ENCODE measurements around the gene PACRG. TPM values are rescaled to one million over a fixed set of nuclear protein-coding genes. Genes with fewer than 3 reads are reported as not detected.
A peak's percentile ranks its signal among the peaks of the same experiment; 100 is the strongest.

PACRG gene
- total RNA-seq, 6 donors from 2014 or later, result 0.52 to 15.3 (median 3.1) TPM

DNA sequence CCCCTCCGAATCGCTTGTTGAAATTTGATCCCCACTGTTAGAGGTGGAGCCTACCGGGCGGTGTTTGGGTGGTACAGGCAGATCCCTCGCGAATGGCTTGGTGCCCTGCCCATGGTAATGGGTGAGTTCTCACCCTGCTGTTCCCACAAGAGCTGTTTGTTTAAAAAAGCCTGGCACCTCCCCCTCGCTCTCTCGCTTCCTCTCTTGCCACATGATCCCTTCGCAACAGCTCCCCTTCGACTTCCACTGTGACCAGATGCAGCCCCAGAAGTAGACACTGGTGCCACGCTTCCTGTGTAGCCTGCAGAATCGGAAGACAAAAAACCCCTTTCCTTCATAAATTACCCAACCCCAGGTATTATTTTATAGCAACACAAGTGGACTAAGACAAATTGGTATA is 394.6 kb downstream of the PACRG start:
- WGBS, 2 donors, result 85 to 94% methylated on average over 12 of the region's 12 CpGs
- no peak for DNase-seq
- ATAC-seq (ENCODE audit: low FRiP score in 2 of 2), result peak in 1 of 2 donors; percentile 47
- H3K4me1 ChIP-seq, result no peaks in the 10 kb centered on the region
- no peaks in the 10 kb centered on the region for H3K27me3 ChIP-seq
- H3K27ac ChIP-seq, result no peak overlapping the region
- H3K4me3 ChIP-seq, result no peak overlapping the region
- H3K9me3 ChIP-seq, result no peaks in the 10 kb centered on the region
- TF ChIP-seq, protein P1, sequence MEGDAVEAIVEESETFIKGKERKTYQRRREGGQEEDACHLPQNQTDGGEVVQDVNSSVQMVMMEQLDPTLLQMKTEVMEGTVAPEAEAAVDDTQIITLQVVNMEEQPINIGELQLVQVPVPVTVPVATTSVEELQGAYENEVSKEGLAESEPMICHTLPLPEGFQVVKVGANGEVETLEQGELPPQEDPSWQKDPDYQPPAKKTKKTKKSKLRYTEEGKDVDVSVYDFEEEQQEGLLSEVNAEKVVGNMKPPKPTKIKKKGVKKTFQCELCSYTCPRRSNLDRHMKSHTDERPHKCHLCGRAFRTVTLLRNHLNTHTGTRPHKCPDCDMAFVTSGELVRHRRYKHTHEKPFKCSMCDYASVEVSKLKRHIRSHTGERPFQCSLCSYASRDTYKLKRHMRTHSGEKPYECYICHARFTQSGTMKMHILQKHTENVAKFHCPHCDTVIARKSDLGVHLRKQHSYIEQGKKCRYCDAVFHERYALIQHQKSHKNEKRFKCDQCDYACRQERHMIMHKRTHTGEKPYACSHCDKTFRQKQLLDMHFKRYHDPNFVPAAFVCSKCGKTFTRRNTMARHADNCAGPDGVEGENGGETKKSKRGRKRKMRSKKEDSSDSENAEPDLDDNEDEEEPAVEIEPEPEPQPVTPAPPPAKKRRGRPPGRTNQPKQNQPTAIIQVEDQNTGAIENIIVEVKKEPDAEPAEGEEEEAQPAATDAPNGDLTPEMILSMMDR (IDR thresholded peaks at IDR 0.05), result no peak
- no peak for TF ChIP-seq POLR2AphosphoS5 (IDR thresholded peaks at IDR 0.05)
- no peak for TF ChIP-seq POLR2A (IDR thresholded peaks at IDR 0.05)
- TF ChIP-seq EP300 (IDR thresholded peaks at IDR 0.05), result no peak
- no peaks in the 10 kb centered on the region for H3K36me3 ChIP-seq

DNA sequence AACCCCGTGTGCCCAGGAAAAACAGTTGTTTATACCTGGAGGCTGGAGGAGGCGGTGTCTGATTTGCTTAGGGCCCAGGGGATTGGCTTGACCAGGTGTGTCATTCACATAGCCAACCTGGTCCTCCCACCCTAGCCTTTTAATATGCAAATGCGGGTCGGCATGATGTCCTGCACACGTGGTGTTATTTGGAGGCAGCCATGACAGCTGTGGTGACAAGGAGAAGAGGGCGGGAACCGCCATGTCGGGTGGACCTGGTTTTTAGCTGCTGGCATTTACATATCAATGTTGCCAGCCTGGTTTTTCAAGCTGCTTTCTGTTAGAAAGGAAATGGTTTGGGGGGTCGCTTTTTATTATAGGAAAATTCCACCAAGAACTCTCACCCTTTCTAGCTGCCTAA is 395.3 kb downstream of the PACRG start:
- 89% methylated on average over 9 of the region's 9 CpGs for WGBS, 2 donors
- H3K27ac ChIP-seq, result no peak overlapping the region
- TF ChIP-seq POLR2A (IDR thresholded peaks at IDR 0.05) (no peak), POLR2AphosphoS5 (IDR thresholded peaks at IDR 0.05) (no peak), EP300 (IDR thresholded peaks at IDR 0.05) (no peak)
- TF ChIP-seq, protein P1 (IDR thresholded peaks at IDR 0.05), result no peak
- H3K9me3 ChIP-seq, result no peaks in the 10 kb centered on the region
- DNase-seq (no peak), ATAC-seq (ENCODE audit: low FRiP score in 2 of 2) (no peak)
- H3K4me1 ChIP-seq, result no peaks in the 10 kb centered on the region
- H3K4me3 ChIP-seq, result no peak overlapping the region
- H3K36me3 ChIP-seq, result no peaks in the 10 kb centered on the region
- no peaks in the 10 kb centered on the region for H3K27me3 ChIP-seq

DNA sequence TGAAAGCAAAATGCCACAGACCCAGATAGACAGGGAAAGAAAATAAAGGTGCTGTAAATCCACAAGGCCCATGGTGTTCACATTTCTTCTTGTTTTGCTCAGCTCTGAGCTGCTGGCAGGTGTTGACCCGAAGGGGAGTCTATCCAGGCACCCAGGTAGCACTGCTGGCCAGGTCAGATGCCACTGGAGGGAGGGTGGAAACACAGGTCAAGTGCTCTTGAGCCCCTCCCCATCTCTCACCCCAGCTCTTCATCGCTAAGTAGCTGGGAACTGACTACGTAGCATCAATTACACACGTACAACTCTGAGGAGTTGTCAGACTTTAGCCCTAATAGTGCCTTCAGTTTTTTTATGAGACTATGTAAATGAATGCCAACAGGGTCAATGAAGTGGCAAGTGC is 399.0 kb downstream of the PACRG start:
- Histone ChIP-seq H3K4me3 (no peak overlapping the region), H3K27me3 (no peaks in the 10 kb centered on the region), H3K36me3 (no peaks in the 10 kb centered on the region), H3K27ac (no peak overlapping the region), H3K9me3 (no peaks in the 10 kb centered on the region), H3K4me1 (no peaks in the 10 kb centered on the region)
- TF ChIP-seq POLR2AphosphoS5 (IDR thresholded peaks at IDR 0.05) (no peak), EP300 (IDR thresholded peaks at IDR 0.05) (no peak), POLR2A (IDR thresholded peaks at IDR 0.05) (no peak)
- TF ChIP-seq, protein P1 (IDR thresholded peaks at IDR 0.05), result no peak
- ATAC-seq (ENCODE audit: low FRiP score in 2 of 2) (peak in 1 of 2 donors; percentile 59), DNase-seq (no peak)
- 52 to 77% methylated on average over 4 of the region's 4 CpGs for WGBS, 2 donors

DNA sequence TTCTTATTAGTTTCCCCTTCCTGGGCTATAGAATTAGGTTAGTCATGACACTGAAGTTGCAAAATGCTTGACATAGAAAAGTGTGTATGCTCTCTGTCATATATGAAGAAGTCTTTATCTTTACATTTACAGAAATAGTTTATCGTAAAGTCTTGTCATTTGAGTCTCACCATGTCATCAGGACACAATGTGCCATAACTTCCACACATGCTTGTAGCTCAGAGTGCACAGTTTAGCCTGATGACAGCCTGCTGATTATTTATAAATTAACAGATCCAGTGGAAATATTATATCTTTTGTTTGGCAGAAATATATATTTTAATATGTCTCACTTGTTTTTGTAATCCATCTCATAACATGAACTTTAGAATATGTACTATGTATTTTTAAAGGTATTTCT is 399.8 kb downstream of the PACRG start:
- H3K9me3 ChIP-seq, result no peaks in the 10 kb centered on the region
- ATAC-seq (ENCODE audit: low FRiP score in 2 of 2) (no peak), DNase-seq (no peak)
- H3K27ac ChIP-seq, result no peak overlapping the region
- H3K4me3 ChIP-seq, result no peak overlapping the region
- WGBS, 2 donors, result 93 to 100% methylated on average over 1 of the region's 1 CpG
- H3K4me1 ChIP-seq, result no peaks in the 10 kb centered on the region
- no peak for TF ChIP-seq POLR2AphosphoS5 (IDR thresholded peaks at IDR 0.05)
- no peak for TF ChIP-seq POLR2A (IDR thresholded peaks at IDR 0.05)
- TF ChIP-seq, protein P1 (IDR thresholded peaks at IDR 0.05), result no peak
- TF ChIP-seq EP300 (IDR thresholded peaks at IDR 0.05), result no peak
- no peaks in the 10 kb centered on the region for H3K27me3 ChIP-seq
- no peaks in the 10 kb centered on the region for H3K36me3 ChIP-seq

DNA sequence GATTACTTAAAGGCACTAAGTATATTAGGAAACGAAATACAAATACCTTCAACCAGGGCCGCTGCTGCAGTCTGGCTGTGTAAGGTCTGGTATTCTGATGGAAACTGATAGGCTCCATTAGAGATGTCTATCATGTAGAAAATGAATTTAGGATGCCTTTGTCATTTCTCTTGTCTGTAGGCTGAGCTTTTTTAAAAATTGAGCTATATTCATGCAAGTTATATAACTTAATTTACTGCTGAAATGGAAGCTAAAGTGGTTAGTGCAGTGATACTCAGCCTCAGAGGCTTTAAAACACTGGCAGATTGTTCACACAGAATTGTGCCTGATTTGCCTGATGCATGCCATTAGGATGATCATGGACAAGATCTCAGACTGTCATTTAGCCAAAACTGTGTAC is 400.6 kb downstream of the PACRG start:
- H3K4me1 ChIP-seq, result no peaks in the 10 kb centered on the region
- whole genome bisulfite sequencing, 2 donors, result 82 to 100% methylated on average over 2 of the region's 2 CpGs

More for the DNA sequence above, 400.6 kb downstream of the PACRG start:
- no peak for TF ChIP-seq POLR2AphosphoS5 (IDR thresholded peaks at IDR 0.05)
- no peak for TF ChIP-seq EP300 (IDR thresholded peaks at IDR 0.05)
- TF ChIP-seq POLR2A (IDR thresholded peaks at IDR 0.05), result no peak
- TF ChIP-seq, protein P1 (IDR thresholded peaks at IDR 0.05), result no peak
- ATAC-seq (ENCODE audit: low FRiP score in 2 of 2), result no peak
- Histone ChIP-seq H3K27me3 (no peaks in the 10 kb centered on the region), H3K4me3 (no peak overlapping the region), H3K27ac (no peak overlapping the region), H3K36me3 (no peaks in the 10 kb centered on the region), H3K9me3 (no peaks in the 10 kb centered on the region)
- no peak for DNase-seq

All from upper lobe of left lung (tissue), 6 donors.